Ammon's horn (tissue), 1 donor: Measurements from ENCODE around the gene SRGAP3.
A peak's percentile ranks its signal among the peaks of the same experiment; 100 is the strongest.

Experiments
- DNase-seq: peaks from one replicate; pipeline ENCODE4 v3.0.0-alpha.2; 2016; ENCODE audit warnings: low spot score

SRGAP3 gene

DNA sequence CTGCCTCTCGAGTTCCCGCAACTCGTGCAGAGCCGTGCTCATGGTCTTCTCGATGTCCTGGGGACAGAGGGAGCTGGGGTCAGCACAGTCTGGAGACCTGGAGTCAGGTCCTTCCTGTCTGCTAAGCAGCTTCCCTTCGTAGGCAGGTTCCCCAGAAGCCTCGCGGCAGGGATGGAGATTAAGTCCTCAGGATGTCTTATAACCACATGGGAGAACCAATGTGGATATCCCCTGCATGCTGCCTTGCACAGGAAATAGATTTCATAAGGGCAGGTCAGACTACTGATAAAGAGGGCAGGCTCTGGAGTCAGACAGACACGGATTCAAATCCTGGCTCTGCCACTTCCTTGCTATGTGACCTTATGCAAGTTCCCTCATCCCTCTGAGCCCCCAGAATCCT lies 263.6 kb downstream of the SRGAP3 start:
- DNase-seq: no peak

DNA sequence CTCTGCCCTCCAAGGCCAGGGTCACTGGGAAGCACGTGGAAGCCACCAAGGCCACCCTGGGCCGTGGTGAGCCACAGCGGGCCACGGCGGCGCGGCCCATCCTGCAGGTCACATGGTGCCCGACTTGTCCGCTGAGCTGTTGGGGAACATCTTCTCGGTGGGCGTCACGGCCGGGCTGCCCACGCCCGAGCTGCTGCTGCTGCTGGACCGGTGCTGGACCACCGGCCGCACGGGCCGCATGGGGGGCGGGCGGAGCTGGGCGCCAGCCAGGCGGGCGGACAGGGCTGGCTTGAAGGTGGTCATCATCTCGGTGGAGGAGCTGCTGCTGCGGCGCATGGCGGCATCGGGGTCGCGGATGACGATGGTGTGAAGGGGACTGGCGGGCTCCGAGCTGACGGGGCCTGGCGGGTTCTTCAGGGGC lies 264.0 kb downstream of the SRGAP3 start:
- DNase-seq: no peak

DNA sequence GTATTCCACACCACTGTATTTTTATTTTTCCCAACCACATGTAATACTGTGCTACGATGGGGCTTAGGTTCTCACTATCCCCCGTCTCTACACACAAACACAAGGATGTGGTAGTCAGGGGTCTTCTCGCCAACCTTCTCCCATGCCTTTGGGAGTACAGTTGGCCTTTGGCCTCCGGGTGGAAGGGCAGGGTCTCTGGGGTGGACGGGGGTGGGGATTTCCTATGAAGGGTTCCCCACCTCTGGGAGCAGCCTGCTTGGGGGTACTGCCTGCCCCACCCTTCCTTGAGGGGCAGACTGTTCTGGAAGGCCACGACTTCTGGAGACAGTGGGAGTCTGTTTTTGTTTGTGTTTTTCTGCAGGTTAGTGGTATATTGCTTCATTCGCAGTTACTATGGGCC lies 264.9 kb downstream of the SRGAP3 start:
- DNase-seq: no peak

DNA sequence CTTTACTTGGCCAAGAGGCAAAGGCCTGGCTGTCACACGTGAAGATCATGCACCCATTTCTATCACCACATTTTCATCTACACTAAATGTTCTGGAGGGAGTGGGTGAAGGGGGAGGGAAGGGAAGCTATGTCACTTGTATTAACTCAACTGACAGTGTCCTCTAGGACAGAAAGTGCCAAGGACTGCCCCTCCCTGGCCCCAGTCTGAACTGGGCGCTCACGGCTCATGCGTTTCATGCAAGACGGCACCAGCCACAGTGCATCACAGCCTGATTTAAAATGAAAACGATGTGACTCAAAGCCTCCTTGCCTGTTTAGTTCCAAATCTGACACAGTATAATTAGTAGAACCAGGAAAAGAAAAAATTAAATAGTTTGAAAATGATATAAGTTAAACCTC lies 265.4 kb downstream of the SRGAP3 start:
- DNase-seq: no peak

DNA sequence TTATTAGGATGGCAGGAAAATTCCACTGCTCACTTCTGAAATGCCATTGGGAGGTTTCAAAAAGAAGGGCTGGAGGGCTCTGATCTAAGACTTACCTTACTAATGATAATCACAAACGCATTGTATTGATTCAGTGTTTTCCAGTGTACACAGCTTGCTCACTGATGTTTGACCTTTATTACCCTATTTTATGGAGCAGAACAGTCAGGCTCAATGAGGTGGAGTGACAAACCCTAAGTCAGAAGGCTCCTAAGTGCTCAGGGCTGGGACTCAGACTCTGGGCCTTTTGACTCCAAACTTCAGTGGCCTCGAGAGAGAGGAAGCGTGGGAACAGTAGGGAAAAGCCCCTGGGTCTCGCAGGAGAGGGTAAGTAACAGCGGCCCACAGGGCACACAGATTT lies 265.9 kb downstream of the SRGAP3 start:
- DNase-seq: no peak

DNA sequence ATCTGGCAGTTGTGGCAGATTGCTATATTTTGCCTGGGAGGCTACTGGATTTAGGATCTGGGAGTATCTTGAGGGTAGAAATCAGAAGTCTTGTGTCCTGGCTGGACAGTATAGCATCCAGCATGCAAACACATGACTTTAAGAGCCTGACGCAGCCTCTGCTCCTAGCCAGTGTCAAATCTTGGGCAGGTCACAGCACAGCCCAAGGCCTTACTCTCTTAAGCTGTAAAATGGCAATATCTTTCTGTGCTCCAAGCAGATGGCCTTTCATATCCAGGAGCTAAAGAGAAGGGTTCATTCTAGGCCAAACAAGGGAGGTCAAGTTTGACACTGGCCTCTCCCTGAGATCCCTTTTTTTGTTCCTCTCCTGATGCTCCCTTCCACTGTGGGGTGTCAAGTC lies 266.4 kb downstream of the SRGAP3 start:
- DNase-seq: no peak

DNA sequence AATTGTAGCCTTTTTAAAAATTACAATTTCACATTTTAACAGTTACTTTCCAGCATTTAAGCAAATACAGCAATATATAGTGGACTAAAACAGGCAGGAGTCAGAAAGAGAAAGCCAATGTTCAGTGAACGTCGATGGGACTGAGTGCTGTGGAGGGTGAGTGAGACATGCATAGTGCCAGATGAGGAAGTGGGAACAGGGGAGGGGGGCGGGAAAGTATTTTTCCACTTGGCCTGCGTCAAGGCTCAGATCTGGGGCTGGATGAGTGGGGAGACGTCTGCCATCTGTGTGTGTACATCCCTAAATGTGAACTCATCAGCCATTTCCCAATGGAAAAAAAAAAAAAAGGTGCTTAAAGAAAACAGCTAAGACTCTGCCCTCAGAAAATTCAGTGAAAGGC lies 266.9 kb downstream of the SRGAP3 start:
- DNase-seq: peak; percentile 66

DNA sequence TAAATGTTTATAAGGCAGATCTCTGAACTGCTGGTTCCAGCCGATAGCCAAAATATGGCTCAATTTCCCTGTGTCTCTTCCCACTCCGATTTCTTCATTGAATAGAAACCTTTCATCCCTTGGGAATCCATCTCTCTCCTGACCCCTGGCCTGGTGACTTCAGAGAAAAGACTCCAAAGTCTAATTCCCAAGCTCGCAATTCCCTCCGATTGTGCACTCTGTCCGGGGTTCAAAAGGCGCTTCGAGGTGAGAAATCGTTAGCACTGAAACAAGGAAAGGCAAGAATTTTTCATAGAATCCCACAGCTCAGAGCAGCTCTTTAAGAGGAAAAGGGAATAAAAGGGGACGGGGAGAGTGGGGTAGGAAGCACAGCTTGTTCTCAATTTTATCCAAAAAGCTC lies 267.7 kb downstream of the SRGAP3 start:
- no peak for DNase-seq

DNA sequence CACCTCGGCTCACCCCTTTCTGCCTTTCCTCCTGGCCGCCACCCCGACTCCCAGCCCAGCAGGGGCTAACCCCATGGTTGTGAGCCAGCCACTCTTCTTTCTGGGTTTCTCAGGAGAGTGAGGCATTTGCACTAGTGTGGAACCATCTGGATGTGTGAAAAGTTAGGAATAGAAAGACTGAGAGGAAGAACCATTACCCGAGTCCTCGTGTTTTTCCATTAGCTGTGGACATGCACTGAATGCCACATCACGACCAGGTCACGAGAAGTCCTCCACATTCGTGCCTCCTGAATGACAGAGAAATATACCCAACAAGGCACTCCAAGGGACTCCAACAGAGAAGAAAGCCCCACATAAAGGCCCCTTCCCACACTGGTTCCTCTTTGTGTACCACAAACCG lies 268.1 kb downstream of the SRGAP3 start:
- no peak for DNase-seq

DNA sequence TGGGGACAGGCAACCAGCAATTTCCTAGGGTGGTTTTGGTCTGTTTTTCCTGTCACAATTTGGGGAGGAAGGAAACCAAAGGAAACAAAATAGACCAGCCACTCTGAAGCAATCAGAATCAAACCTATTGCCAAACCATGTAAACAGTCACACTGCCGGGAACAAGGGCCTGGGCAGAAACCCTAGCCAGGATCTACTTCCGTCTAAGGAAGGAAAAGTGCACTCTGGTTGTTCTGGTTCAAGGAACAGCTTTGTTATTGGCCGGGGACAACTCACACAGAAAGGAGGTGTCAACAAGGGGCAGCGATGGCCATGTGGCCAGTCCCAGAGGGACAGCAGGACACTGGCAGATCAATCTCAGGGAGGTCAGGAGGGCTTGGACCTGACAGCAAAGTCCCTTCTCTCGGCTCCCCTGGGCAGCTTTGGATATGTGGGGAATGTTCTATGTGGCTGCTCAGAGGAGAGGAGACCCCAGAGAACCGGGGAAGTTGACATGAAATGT lies 268.6 kb downstream of the SRGAP3 start:
- DNase-seq: no peak

DNA sequence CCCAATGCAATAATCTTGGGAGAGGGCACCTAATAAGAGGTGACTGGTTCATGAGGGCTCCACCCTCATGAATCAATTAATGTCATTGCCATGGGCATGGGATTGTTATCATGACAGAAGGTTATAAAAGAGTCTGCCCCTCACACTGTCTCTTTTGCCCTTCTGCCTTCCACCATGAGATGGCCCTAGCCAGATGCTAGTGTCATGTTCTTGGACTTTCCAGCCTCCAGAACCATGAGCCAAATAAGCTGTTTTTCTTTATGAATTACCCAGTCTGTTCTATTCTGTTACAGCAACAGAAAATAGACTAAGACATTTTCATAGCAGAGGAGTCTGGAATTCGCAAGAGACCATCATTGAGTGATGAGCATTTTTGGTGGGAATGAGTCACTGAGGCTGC lies 270.2 kb downstream of the SRGAP3 start:
- DNase-seq: no peak

DNA sequence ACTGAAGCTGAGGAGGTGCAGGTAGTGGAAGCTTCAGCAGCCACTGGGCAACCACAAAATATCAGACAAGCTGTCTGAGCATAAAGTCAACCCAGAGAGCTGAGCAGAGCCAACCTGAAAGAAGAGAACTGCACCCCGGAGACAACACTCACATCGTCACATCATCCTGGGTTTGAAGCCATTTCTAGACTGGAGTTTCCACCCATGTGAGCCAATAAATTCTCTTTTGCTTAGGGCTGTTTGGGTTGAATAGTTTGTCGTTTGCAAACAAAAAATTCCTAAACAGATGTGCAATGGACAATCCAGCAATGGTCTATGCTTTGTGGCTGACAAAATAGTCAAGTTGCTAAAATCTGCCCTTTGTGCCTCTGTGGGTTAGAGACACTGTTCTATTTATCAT lies 270.9 kb downstream of the SRGAP3 start:
- no peak for DNase-seq

DNA sequence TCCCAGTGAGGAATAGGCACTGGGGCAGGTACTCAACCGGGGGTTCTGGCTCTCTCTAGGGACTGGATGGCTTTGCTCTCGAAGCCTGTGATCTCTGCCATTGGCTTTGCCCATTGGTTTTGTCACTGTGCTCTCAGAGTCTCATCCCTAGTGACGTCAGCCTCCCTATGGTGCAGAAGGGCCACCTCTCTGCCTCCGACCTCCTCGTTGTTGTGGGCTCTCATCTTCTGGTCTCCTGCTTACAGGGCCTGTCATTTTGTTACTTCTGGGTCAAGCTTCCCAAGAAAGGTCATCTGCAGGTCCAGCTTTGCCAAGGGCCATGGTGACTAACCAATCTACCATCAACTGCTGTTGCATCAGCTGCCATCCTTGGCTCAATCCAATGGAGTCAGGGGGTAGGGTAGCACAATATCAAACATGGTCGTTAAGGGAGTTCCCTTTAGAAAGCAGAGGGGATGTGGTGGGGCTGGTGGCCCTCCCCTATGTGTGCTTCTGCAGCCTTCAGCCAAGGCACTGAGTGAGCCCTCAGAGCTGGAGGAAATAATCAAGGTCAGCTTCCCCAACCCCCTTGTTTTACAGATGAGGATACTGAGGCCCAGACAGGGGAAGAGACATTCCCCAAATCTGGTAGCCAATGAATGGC lies 272.8 kb downstream of the SRGAP3 start:
- no peak for DNase-seq

DNA sequence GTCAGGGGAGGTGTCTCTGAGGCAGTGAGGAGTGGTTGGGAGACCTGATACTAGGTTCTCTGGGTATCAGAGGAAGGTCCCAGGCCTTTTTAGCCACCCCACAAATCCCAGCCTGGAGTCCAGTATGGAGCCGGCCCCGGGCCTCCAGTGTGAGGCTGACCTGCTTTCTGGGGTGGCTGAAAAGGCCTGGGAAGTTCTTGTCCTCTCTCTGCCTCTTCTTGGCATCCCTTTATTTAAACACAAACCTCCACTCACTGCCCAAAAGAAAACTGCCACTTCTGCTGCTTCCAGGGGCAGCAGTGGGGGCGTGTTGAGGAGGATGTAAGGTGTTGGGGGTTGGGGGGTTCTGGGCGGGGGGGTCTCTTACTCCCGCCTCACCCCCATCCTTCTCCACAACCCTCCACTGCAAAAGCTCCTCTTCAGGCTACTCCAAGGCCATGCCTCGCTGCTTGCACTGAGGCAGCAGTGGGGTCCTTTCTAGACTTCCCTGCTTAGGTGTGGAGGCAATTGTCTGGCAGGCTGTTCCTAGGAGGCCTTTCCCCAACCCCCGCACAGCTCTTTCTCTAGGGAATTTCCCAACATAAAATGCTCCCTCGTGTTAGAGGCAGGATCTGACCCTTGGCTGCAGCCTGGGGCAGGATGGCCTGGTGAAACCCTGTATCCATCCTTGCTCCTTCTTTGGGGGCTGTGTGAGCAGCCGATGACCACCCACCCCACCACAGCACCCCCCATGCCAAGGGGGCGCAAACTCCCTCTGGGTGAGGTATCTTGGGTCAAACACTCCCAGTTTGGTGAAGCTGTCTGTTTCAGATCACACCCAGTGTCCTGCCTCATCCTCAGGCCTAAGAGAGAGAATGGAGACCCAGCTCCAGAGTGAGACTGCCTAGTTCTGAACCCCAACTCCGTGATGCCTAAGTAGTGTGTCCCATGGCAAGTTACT lies 274.1 kb downstream of the SRGAP3 start:
- DNase-seq: no peak

DNA sequence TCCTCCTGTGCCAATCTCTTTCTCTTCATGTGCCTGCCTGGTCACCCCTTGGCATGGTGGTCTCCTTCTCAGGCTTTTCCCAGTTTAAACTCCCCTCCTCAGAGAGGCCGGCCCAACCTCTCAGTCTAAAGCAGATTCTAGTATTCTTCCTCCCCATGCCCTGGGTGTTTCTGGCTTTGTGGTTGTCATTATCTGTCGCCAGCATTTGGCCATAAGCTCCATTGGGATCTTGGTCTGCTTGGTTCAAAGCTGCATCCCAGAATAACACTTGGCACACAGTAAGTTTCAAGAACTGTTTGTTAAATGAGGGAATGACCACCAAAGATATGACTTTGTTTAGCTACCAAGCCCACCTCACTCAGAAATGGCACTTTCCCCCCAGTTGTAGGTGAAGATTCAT lies 275.0 kb downstream of the SRGAP3 start:
- DNase-seq: no peak

DNA sequence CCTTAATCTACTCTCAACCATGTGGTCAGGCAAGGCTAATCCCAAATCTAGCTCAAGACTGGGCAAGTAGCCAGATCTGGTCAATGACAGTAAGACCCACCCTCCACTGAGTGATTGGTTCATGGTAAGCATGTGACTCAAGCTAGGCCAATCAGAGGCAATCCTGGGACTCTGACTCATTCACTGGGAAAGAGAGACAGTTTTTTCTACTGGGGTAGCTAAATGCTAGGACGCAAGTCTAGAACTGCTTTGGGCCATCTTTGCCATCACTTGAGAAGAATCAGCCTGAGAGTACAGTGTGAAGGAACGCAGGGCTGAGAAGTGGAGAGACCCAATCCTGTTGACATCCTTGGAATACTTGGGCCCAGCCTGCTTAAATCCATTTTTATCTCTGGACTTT lies 276.8 kb downstream of the SRGAP3 start:
- DNase-seq: no peak

DNA sequence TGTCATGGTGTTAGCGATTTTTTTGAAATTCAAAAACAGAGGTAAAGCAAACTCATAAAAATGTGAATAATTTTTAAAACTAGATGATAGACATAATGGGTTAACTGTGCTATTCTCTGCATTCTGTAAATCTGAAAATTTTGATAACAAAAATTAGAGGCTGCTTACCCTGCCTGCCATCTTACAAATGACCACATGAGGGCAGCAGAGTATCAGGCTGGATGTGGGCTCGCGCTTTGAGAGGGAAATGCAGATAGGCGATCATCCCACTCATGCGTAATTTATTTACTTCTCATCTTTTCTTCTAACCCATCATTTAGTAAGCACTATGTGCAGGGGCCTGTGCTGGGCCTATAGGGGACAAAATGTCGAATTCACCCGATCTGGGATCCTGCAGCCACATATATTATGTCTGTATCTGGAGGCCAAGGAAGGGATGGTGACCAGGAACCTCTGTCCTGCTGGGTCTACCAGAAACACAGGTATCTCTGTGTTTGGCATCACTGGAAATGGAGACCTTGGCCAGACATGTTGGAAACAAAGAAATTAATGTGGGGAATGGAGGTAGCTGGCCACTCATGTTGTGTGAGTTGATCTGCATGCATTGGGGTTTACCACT lies 278.4 kb downstream of the SRGAP3 start:
- peak; percentile 87 for DNase-seq

DNA sequence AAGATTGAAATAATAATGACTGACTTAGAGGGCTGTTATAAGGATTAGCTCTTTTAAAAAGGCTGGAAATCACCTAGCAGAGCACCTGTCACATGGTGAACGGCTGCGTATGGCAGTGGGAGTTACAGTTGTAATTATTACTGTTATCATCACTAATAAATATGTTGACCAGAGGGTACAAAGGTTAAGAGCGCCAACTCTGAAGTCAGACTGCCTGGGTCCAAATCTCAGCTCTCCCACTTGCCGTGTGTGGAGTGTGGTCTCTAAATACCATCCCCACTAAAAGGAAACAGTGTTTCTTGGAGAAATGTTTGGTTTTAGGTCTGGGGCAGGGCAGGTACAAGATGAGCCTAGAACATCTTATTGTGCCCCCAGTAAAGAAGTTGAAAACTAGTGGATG lies 280.2 kb downstream of the SRGAP3 start:
- no peak for DNase-seq

DNA sequence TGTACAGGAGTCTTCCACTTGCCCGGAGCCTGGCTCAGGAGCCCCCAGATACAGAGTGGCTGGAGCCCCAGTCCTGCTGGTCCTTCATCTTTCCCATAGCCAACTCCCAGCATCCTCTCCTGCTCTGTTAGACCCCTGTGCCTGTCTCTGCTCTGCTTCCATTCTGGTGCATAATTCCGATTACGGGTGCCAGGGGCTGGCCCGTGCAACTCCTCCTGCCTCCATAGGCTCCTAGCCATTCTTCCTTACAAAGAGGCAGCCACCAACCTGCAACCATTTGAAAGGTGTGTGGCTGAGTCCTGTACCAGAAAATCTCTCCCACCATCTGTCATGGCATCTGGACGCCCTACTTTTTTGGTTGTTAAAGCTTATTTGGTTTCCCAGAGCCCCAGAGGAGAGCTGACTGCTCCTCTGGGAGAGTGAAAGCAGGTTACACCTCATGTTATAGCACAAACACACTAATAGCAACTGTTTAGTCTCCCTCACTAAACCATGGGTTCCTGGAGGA lies 281.0 kb downstream of the SRGAP3 start:
- DNase-seq: no peak

DNA sequence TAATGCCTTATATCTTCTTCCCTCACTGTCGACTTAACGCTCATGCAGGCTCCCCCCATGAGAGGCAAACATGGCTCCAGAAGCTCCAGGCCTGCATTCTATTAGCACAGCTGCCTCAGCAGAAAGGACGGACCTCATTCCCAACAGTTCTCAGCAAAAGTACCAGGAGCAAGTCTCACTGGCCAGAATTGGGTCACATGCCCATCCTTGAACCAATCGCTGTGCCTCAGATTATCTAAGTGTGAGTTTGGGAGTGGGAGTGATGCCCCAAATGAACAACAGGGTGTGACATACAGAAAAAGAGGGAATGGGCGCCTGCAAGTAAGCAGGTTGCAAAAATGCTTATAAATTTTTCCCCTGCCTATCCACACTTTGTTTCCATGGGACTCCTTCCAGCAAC lies 281.9 kb downstream of the SRGAP3 start:
- no peak for DNase-seq

DNA sequence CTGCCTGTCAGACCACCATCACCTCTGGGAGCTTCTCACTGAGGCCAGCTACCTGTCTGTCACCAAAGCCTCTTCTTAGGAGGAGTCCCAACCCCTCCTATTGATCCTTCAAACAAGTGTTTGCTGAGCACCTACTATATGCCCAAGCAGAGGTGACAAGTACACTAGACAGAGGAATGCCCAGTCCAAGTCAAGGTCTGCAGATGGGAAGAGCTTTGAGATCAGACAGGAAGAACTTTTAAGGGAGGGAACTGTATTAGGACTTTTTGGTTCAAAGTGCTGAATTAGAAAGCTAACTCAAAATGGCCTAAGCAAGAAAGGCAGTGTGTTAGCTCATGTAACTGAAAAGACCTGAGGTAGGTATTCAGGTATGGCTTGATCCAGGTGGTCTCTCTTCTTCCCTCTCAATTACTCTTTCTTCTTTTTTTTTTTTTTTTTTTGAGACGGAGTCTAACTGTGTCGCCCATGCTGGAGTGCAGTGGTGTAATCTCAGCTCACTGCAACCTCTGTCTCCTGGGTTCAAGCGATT lies 282.6 kb downstream of the SRGAP3 start:
- DNase-seq: no peak

DNA sequence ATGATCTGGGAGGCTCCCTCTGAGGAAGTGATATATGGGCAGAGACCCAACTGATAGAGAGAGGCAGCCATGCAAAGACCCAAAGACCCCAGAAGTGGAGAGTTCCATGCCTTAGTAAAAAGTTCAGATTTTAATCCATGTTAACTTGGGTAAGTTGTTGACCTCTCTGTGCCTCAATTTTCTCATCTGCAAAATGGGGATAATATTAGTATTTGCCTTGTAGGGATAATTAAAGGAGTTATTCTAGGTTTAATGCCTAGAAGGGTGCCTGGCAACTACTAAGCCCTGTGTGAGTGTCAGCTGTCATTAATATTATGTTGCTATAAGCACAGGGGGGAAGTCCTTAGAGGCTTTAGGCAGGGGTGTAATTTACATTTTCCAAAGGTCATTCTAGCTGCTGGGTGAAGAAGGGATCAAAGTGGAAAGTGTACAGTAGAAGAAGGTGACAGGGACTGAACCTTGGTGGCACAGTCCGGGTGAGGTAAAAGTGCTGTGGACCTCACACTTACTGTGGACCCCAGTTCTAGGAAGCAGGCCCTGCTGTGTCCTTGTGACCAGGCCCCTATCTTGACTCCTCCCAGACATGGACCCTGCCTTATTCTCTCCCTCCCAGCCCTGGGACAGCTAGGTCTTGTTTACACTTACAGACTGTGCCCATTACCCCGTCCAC lies 283.2 kb downstream of the SRGAP3 start:
- no peak for DNase-seq
